Peyer's patch (tissue), 4 donors: ENCODE results near the gene CPNE6. TPM values are rescaled to one million over a fixed set of nuclear protein-coding genes. Genes with fewer than 3 reads are reported as not detected.

Experiments used
- DNase-seq, 3 donors: peaks; one replicate each; pipeline ENCODE4 v3.0.0-alpha.2; 2017 to 2019
- H3K27ac ChIP-seq, 4 donors: fragments of 200-600 bp; sonication (generic); one replicate each; pipeline ENCODE4 v1.5.1; 2016 to 2019
- H3K27me3 ChIP-seq, 2 donors: fragments of 200-600 bp; sonication (generic); one replicate each; pipeline ENCODE4 v1.5.1; 2019
- H3K36me3 ChIP-seq, 3 donors: fragments of 200-600 bp; sonication (generic); one replicate each; pipeline ENCODE4 v1.5.1; 2016 to 2019
- H3K4me1 ChIP-seq, 4 donors: fragments of 200-600 bp; sonication (generic); one replicate each; pipeline ENCODE4 v1.5.1; 2016 to 2019
- H3K4me3 ChIP-seq, 4 donors: fragments of 200-600 bp; sonication (generic); 1 replicate in 3 of 4; 2 replicates in 1 of 4; pipeline ENCODE4 v1.5.1; 2016 to 2019; ENCODE audit warnings: mild to moderate bottlenecking in 1 of 4
- H3K9me3 ChIP-seq, 4 donors: fragments of 200-600 bp; sonication (generic); one replicate each; pipeline ENCODE4 v1.5.1; 2016 to 2019; ENCODE audit warnings: mild to moderate bottlenecking in 1 of 4
- POLR2A ChIP-seq, 2 donors: fragments of 450-650 bp; IDR thresholded peaks; one replicate each; pipeline ENCODE4 v1.5.1; 2017; ENCODE audit warnings: antibody characterized with exemption in 2 of 2, mild to moderate bottlenecking in 2 of 2, moderate library complexity in 2 of 2
- total RNA-seq, 4 donors: library from RNA; depleted of rRNA; stranded (reverse); fragments of >200 nt; gene quantifications; one replicate each; pipeline ENCODE4 v1.1.0, GENCODE V29; 2016
- TF ChIP-seq, protein P1 (sequence below), 6 experiments: fragments of 450-650 bp in 4 of 6; fragments of 200-600 bp in 2 of 6; sonication (generic) in 1 of 6; IDR thresholded peaks; one replicate each; pipeline ENCODE4 v1.5.1; 2017 to 2019; ENCODE audit warnings: antibody characterized with exemption in 6 of 6, mild to moderate bottlenecking in 3 of 6, moderate library complexity in 1 of 6

CPNE6 gene
- total RNA-seq, 4 donors from 2014 or later = 1.9 to 4.6 (median 3.6) TPM; not detected in 1

GRCh38 chr14:24072436-24072835 lies 1.1 kb downstream of the CPNE6 start:
- H3K4me1 ChIP-seq = peaks cover 0 to 25% (median 6%) of the 10 kb centered on the region in 4 donors
- H3K27ac ChIP-seq = peak overlapping the region in 3 of 4 donors; percentile 46 to 89 (median 77)
- H3K27me3 ChIP-seq = no peaks in the 10 kb centered on the region
- no peaks in the 10 kb centered on the region for H3K9me3 ChIP-seq
- no peak overlapping the region for H3K4me3 ChIP-seq
- TF ChIP-seq POLR2A (IDR thresholded peaks at IDR 0.05) = no peak
- TF ChIP-seq, protein P1, sequence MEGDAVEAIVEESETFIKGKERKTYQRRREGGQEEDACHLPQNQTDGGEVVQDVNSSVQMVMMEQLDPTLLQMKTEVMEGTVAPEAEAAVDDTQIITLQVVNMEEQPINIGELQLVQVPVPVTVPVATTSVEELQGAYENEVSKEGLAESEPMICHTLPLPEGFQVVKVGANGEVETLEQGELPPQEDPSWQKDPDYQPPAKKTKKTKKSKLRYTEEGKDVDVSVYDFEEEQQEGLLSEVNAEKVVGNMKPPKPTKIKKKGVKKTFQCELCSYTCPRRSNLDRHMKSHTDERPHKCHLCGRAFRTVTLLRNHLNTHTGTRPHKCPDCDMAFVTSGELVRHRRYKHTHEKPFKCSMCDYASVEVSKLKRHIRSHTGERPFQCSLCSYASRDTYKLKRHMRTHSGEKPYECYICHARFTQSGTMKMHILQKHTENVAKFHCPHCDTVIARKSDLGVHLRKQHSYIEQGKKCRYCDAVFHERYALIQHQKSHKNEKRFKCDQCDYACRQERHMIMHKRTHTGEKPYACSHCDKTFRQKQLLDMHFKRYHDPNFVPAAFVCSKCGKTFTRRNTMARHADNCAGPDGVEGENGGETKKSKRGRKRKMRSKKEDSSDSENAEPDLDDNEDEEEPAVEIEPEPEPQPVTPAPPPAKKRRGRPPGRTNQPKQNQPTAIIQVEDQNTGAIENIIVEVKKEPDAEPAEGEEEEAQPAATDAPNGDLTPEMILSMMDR (IDR thresholded peaks at IDR 0.05) = no peak
- DNase-seq = peak in 2 of 3 donors; percentile 72 to 81
- H3K36me3 ChIP-seq = no peaks in the 10 kb centered on the region

DNA sequence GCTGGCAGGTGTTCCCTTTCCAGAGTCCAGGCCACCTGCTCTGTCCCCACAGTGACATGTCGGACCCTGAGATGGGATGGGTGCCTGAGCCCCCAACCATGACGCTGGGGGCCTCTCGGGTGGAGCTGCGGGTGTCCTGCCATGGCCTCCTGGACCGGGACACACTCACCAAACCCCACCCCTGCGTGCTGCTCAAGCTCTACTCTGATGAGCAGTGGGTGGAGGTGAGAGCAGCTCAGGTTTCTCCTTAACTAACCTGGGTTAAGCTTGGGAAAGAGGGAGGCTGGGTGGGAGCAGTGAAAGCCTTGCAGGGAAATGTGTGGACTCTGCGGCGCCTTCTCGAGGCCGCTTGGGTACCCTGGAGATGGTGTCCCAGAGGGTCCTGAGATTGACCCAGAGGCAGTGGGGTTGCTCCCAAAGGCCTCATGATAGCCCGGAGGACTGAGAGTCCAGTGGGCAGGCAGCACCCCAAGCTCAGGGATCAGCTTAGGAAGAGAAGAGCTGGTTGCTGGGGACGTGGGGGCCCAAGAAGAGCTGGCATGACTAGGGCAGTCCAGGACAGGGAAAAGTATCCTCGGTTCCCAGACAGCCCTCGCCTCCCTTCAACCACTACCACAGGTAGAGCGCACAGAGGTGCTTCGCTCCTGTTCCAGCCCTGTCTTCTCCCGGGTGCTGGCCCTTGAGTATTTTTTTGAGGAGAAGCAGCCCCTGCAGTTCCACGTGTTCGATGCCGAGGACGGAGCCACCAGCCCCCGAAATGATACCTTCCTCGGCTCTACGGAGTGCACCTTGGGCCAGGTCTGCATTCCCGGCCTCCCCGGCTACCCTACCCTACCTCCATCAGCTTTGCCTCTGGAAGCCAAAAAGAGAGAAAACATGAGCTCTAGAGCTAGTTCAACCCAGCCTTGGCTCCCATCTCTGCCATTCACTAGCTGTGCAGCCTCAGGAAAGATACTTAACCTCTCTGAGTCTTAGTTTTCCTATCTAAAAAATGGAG lies 1.8 kb downstream of the CPNE6 start:
- peak in 1 of 3 donors; percentile 52 for DNase-seq
- peak overlapping the region in 3 of 4 donors; percentile 46 to 89 (median 77) for H3K27ac ChIP-seq

DNA sequence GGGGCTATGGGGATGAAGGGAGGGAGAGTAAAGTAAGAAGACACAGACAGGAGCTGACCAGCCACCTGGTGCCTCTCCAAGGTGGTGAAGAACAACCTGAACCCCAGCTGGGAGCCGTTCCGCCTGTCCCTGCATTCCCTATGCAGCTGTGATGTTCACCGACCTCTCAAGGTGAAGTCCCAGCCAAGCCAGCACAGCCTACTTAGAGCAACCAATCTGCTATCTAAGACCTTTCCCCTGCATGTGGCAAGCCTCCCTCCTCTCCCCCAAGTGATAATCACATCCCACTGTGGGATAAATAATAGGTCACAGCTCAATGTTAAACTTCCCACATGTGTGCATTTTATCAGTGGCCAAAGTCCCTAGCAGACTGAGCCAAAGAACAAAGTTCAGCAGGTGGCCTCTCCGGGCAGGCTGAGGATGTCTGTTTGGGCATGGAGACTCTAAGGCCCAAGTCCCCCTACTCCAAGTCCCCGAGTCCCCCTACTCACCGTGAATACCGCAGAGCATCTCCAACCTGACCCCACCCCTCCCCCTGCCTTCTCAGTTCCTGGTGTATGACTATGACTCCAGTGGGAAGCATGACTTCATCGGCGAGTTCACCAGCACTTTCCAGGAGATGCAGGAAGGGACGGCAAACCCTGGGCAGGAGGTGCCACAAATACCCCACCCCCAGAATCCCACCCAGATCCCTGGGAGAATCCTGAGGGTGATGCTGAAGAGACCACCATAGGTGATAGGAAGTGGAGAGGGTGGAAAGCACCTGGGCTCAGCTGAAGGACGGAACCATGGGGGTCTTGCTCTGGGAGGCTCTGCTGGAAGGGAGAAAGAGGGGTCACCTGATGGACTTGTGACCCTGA lies 3.5 kb downstream of the CPNE6 start:
- peak; percentile 50 to 75 for TF ChIP-seq POLR2A (IDR thresholded peaks at IDR 0.05)
- TF ChIP-seq, protein P1 (IDR thresholded peaks at IDR 0.05) = no peak
- peak in 1 of 3 donors; percentile 79 for DNase-seq
- H3K9me3 ChIP-seq = no peaks in the 10 kb centered on the region
- H3K27ac ChIP-seq = peak overlapping the region in 3 of 4 donors; percentile 26 to 89 (median 77)
- H3K4me3 ChIP-seq = no peak overlapping the region
- no peaks in the 10 kb centered on the region for H3K36me3 ChIP-seq
- no peaks in the 10 kb centered on the region for H3K27me3 ChIP-seq
- peaks cover 0 to 25% (median 6%) of the 10 kb centered on the region in 4 donors for H3K4me1 ChIP-seq

More for the DNA sequence above, 1.8 kb downstream of the CPNE6 start:
- H3K4me1 ChIP-seq = peaks cover 0 to 25% (median 6%) of the 10 kb centered on the region in 4 donors
- no peaks in the 10 kb centered on the region for H3K27me3 ChIP-seq
- H3K9me3 ChIP-seq = no peaks in the 10 kb centered on the region
- no peak overlapping the region for H3K4me3 ChIP-seq
- no peaks in the 10 kb centered on the region for H3K36me3 ChIP-seq
- no peak for TF ChIP-seq POLR2A (IDR thresholded peaks at IDR 0.05)
- TF ChIP-seq, protein P1 (IDR thresholded peaks at IDR 0.05) = no peak

- Histone ChIP-seq H3K27ac (peak overlapping the region in 1 of 4 donors; percentile 89), H3K27me3 (no peaks in the 10 kb centered on the region), H3K36me3 (no peaks in the 10 kb centered on the region), H3K9me3 (no peaks in the 10 kb centered on the region), H3K4me1 (peaks cover 0 to 33% (median 7%) of the 10 kb centered on the region in 4 donors), H3K4me3 (no peak overlapping the region)
- TF ChIP-seq POLR2A (IDR thresholded peaks at IDR 0.05) = no peak
- TF ChIP-seq, protein P1 (IDR thresholded peaks at IDR 0.05) = no peak
- peak in 1 of 3 donors; percentile 32 for DNase-seq
Measured at GRCh38 chr14:24075485-24076301, 4.3 kb downstream of the CPNE6 start.

GRCh38 chr14:24076302-24076601 lies 4.9 kb downstream of the CPNE6 start:
- no peak overlapping the region for H3K27ac ChIP-seq
- no peak for TF ChIP-seq POLR2A (IDR thresholded peaks at IDR 0.05)
- TF ChIP-seq, protein P1 (IDR thresholded peaks at IDR 0.05) = no peak
- no peak for DNase-seq

More at GRCh38 chr14:24076302-24076601, 4.9 kb downstream of the CPNE6 start:
- H3K4me1 ChIP-seq = peaks cover 0 to 37% (median 8%) of the 10 kb centered on the region in 4 donors
- no peaks in the 10 kb centered on the region for H3K9me3 ChIP-seq
- H3K4me3 ChIP-seq = no peak overlapping the region
- no peaks in the 10 kb centered on the region for H3K27me3 ChIP-seq
- no peaks in the 10 kb centered on the region for H3K36me3 ChIP-seq
